DND-41 (cell line): Measurements from ENCODE around the gene AXIN1.

Experiments
- ATAC-seq: fragments of 200-7000 bp; cut with Tn5 transposase; 3 replicates; pipeline ENCODE4 v1.9.1; 2021; ENCODE audit warnings: low read depth; ENCODE audit not compliant: insufficient read depth
- DNase-seq: peaks from one replicate; pipeline ENCODE4 v3.0.0-alpha.2; 2020
- H2AFZ ChIP-seq: 2 replicates; pipeline ENCODE4 v1.6.0; 2012; ENCODE audit warnings: low read depth, low read length
- H3K27ac ChIP-seq: 2 replicates; pipeline ENCODE4 v1.5.1; 2012; ENCODE audit warnings: low read length, inconsistent platforms
- H3K27me3 ChIP-seq: fragments of 200-600 bp; sonication (generic); 2 replicates; pipeline ENCODE4 v1.6.0; 2012; ENCODE audit warnings: low read length, mild to moderate bottlenecking, inconsistent platforms; ENCODE audit not compliant: insufficient read depth, poor library complexity
- H3K36me3 ChIP-seq: 2 replicates; pipeline ENCODE4 v1.5.1; 2012; ENCODE audit warnings: low read length, inconsistent platforms; ENCODE audit not compliant: insufficient read depth
- H3K4me1 ChIP-seq: 2 replicates; pipeline ENCODE4 v1.5.1; 2012; ENCODE audit warnings: mild to moderate bottlenecking, low read length; ENCODE audit not compliant: insufficient read depth
- H3K4me2 ChIP-seq: 2 replicates; pipeline ENCODE4 v1.6.0; 2012; ENCODE audit warnings: mild to moderate bottlenecking, moderate library complexity, low read length, inconsistent platforms; ENCODE audit not compliant: insufficient read depth
- H3K4me3 ChIP-seq, 2 experiments: fragments of 200-600 bp in 1 of 2; shearing (Covaris generic) in 1 of 2; 2 replicates each; pipeline ENCODE4 v1.5.1; 2012 to 2016; ENCODE audit warnings: inconsistent platforms in 2 of 2, low read length in 2 of 2, mild to moderate bottlenecking in 2 of 2, low read depth in 1 of 2, moderate library complexity in 1 of 2
- H3K79me2 ChIP-seq: 2 replicates; pipeline ENCODE4 v1.6.0; 2012; ENCODE audit warnings: low read length, inconsistent platforms; ENCODE audit not compliant: insufficient read depth
- H3K9ac ChIP-seq: 2 replicates; pipeline ENCODE4 v1.6.0; 2012; ENCODE audit warnings: low read depth, mild to moderate bottlenecking, inconsistent platforms, low read length, moderate library complexity
- H3K9me3 ChIP-seq: 2 replicates; pipeline ENCODE4 v1.5.1; 2012; ENCODE audit warnings: low read length, moderate library complexity, mild to moderate bottlenecking, inconsistent platforms; ENCODE audit not compliant: insufficient read depth, severe bottlenecking
- H4K20me1 ChIP-seq: 2 replicates; pipeline ENCODE4 v1.6.0; 2012; ENCODE audit warnings: low read length; ENCODE audit not compliant: insufficient read depth
- CTCF ChIP-seq: IDR thresholded peaks from 2 replicates; pipeline ENCODE4 v1.5.1; 2012; ENCODE audit warnings: borderline replicate concordance, low read length, moderate library complexity, mild to moderate bottlenecking; ENCODE audit not compliant: poor library complexity, severe bottlenecking; ENCODE audit errors: extremely low read depth
- EZH2 ChIP-seq: IDR thresholded peaks from 3 replicates; pipeline ENCODE4 v1.6.1; 2012; ENCODE audit warnings: borderline replicate concordance, low read depth, mild to moderate bottlenecking, moderate library complexity, low read length, inconsistent platforms; ENCODE audit not compliant: severe bottlenecking

AXIN1 gene

DNA sequence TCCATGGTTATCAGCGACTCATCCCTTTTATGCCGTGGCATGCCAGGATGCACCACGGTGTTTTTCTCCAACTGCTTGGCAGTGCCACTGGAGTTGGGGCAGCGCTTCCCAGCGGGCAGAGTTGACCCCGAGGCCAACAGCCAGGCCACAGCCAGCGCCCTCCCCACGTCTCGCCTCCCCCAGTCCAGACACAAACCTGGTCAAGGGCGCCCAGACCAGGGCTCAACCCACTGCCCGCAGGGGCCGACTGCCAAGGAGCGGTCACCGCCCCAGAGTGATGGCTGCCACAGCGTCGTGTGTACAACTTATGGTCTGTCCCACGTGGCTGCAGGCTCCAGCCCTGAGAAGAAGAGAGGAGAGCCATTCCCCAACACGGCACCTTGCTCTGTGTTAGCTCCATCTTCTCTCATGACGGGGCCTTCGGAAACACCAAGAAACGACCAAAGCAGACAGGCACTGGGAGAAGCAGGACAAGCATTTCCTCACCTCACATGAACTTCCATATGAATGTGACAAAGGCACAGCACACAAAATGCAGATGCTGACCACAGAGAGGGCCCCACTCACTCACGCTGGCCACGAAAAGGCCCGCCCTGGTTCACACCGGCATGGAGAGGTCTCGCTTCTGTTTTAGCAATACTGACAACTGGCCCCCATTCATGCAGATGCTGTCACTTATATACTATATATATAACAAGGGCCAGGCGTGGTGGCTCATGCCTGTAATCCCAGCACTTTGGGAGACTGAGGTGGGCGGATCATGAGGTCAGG is 27.0 kb downstream of the AXIN1 start:
- Histone ChIP-seq H3K79me2 (peaks cover 81% of the 10 kb centered on the region), H3K4me1 (no peaks in the 10 kb centered on the region), H3K4me2 (no peak overlapping the region), H3K27ac (no peak overlapping the region), H3K27me3 (no peaks in the 10 kb centered on the region), H2AFZ (no peak overlapping the region), H4K20me1 (peaks cover 63% of the 10 kb centered on the region), H3K9ac (no peak overlapping the region), H3K4me3 (no peak overlapping the region), H3K36me3 (peaks cover 5% of the 10 kb centered on the region; the same call in 1 of the 2 replicates), H3K9me3 (no peaks in the 10 kb centered on the region)
- DNase-seq, result no peak
- no peak for ATAC-seq
- no peak for TF ChIP-seq EZH2
- TF ChIP-seq CTCF, result no peak

DNA sequence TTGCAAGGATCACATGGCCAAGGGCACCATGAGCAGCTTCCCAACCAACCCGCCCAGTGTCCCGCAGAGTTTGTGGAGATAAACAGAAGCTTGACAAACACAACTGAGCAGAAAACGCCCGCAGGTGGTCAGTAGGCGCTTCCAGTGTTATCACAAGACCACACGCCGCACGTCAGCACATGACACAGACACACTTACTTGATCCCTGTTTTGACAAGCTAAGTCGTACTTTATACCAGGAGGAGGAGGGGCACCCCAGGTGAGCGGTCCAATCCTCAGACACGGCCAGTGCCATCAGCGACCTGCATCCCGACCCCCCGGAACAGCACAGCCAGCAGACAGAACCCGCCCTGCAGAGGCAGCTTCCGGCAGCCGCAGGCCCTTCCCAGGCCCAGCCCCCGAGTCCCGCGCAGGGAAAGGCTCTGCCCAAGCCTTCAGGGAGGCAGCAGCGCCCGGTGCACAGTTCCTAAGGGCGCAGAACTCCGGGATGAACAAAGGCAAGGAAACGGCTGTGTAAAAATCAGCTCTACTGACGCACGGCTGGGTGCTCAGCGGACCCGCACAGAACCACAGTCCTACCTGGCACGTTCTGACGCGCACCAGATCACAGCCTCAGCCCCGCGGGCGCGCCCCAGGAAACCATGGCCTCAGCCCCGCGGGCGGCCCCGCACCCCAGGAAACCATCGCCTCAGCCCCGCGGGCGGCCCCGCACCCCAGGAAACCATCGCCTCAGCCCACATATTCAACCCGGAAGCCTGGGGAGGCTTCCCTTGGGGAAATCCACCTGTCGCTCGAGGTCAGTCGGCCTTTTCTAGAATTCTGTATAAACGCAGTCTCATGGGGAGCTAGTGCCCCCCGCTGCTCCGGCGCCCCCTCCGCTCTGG is 27.8 kb downstream of the AXIN1 start:
- no peak overlapping the region for H2AFZ ChIP-seq
- no peaks in the 10 kb centered on the region for H3K27me3 ChIP-seq
- peaks cover 8% of the 10 kb centered on the region for H3K36me3 ChIP-seq
- H3K4me1 ChIP-seq, result no peaks in the 10 kb centered on the region
- no peak overlapping the region for H3K4me3 ChIP-seq
- ATAC-seq (peak; percentile 66), DNase-seq (peak; percentile 31)
- H3K27ac ChIP-seq, result no peak overlapping the region
- H3K79me2 ChIP-seq, result peaks cover 80% of the 10 kb centered on the region
- H3K4me2 ChIP-seq, result no peak overlapping the region
- no peak overlapping the region for H3K9ac ChIP-seq
- H3K9me3 ChIP-seq, result no peaks in the 10 kb centered on the region
- no peak for TF ChIP-seq EZH2
- TF ChIP-seq CTCF, result no peak
- H4K20me1 ChIP-seq, result peaks cover 68% of the 10 kb centered on the region

DNA sequence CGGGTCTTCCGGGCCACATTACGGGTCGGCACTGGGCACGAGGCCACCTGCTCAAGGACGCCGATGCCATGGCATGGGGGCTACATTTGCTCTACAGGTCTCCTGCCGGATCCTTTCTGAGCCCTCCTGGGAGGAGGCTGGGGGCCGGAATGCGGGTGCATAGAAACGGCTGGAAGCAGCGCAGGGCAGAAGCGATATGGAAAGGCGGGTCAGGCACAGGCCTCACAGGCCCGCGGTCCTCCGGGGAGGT is 28.4 kb downstream of the AXIN1 start:
- DNase-seq (no peak), ATAC-seq (no peak)
- TF ChIP-seq CTCF, result no peak
- no peak for TF ChIP-seq EZH2
- Histone ChIP-seq H3K79me2 (peaks cover 81% of the 10 kb centered on the region), H3K4me3 (no peak overlapping the region), H3K9me3 (no peaks in the 10 kb centered on the region), H3K9ac (no peak overlapping the region), H3K27me3 (no peaks in the 10 kb centered on the region), H3K27ac (no peak overlapping the region), H4K20me1 (peaks cover 73% of the 10 kb centered on the region), H3K4me2 (no peak overlapping the region), H2AFZ (no peak overlapping the region), H3K36me3 (peaks cover 13% of the 10 kb centered on the region), H3K4me1 (no peaks in the 10 kb centered on the region)
